PC-3 (cell line): ENCODE data around the gene TMEFF1. TPM values are rescaled to one million over a fixed set of nuclear protein-coding genes. Genes with fewer than 3 reads are reported as not detected.

Experiments
- ATAC-seq: fragments of 200-7000 bp; cut with Tn5 transposase; 2 replicates; pipeline ENCODE4 v1.9.1; 2020; ENCODE audit warnings: mild to moderate bottlenecking, moderate library complexity
- BruUV-seq: library from RNA; stranded (reverse); fragments of 400-500 nt; replicated peaks from 2 replicates; lab custom pipeline; 2021; lab: Mats Ljungman, UMichigan
- CTCF ChIA-PET: fragments of 300-600 bp; sonication (Branson Sonifier 250); formaldehyde crosslinking; loops from one replicate; lab custom pipeline; 2022; ENCODE audit warnings: antibody characterized with exemption; lab: Charles Lee
- POLR2A ChIA-PET: fragments of 300-600 bp; sonication (Branson Sonifier 250); formaldehyde crosslinking; loops from one replicate; lab custom pipeline; 2022; ENCODE audit warnings: antibody characterized with exemption; ENCODE audit not compliant: unreplicated experiment; lab: Charles Lee
- DNase-seq: peaks from one replicate; pipeline ENCODE4 v3.0.0-alpha.2; 2015
- H2AFZ ChIP-seq: fragments of 300-600 bp; sonication (generic); 2 replicates; pipeline ENCODE4 v1.6.0; 2016; ENCODE audit warnings: antibody characterized with exemption, low read length
- H3F3A ChIP-seq: fragments of 300-600 bp; sonication (generic); one replicate; pipeline ENCODE4 v1.6.0; 2017; ENCODE audit warnings: antibody characterized with exemption, low read length, control low read depth, mild to moderate bottlenecking; ENCODE audit not compliant: unreplicated experiment
- H3K27ac ChIP-seq: fragments of 300-600 bp; sonication (generic); 2 replicates; pipeline ENCODE4 v1.5.1; 2016; ENCODE audit warnings: mild to moderate bottlenecking, low read length
- H3K27me3 ChIP-seq: fragments of 300-600 bp; sonication (generic); 2 replicates; pipeline ENCODE4 v1.6.1; 2016; ENCODE audit warnings: low read length, mixed read lengths
- H3K36me3 ChIP-seq: fragments of 300-600 bp; sonication (generic); 2 replicates; pipeline ENCODE4 v1.6.1; 2016; ENCODE audit warnings: low read depth, mixed run types, low read length, mixed read lengths
- H3K4me1 ChIP-seq: fragments of 300-600 bp; sonication (generic); 2 replicates; pipeline ENCODE4 v1.5.1; 2016; ENCODE audit warnings: low read length; ENCODE audit not compliant: insufficient read depth
- H3K4me2 ChIP-seq: fragments of 300-600 bp; sonication (generic); 2 replicates; pipeline ENCODE4 v1.6.0; 2016; ENCODE audit warnings: low read length
- H3K4me3 ChIP-seq: fragments of 300-600 bp; sonication (generic); 2 replicates; pipeline ENCODE4 v1.5.1; 2016; ENCODE audit warnings: mild to moderate bottlenecking, low read length, mixed read lengths
- H3K79me2 ChIP-seq: fragments of 300-600 bp; sonication (generic); 2 replicates; pipeline ENCODE4 v1.6.1; 2017; ENCODE audit warnings: low read length, mixed read lengths
- H3K9ac ChIP-seq: fragments of 300-600 bp; sonication (generic); 2 replicates; pipeline ENCODE4 v1.6.0; 2016; ENCODE audit warnings: mild to moderate bottlenecking, low read length
- H3K9me2 ChIP-seq: fragments of 300-600 bp; sonication (generic); replicated peaks from 2 replicates; pipeline ENCODE4 v1.6.1; 2016; ENCODE audit warnings: mixed run types, low read length, mixed read lengths
- H3K9me3 ChIP-seq: fragments of 300-600 bp; sonication (generic); 2 replicates; pipeline ENCODE4 v1.6.1; 2016; ENCODE audit warnings: low read length, mixed read lengths
- H4K20me1 ChIP-seq: fragments of 300-600 bp; sonication (generic); 2 replicates; pipeline ENCODE4 v1.6.1; 2016; ENCODE audit warnings: low read length, mixed read lengths
- CTCF ChIP-seq: fragments of 300-600 bp; sonication (generic); conservative IDR thresholded peaks from 2 replicates; pipeline ENCODE4 v1.5.1; 2017; ENCODE audit warnings: antibody characterized with exemption, low read depth, mild to moderate bottlenecking, low read length
- EZH2 ChIP-seq: fragments of 300-600 bp; sonication (generic); IDR thresholded peaks from one replicate; pipeline ENCODE4 v1.6.1; 2017; ENCODE audit warnings: antibody characterized with exemption, mild to moderate bottlenecking, low read length; ENCODE audit not compliant: unreplicated experiment
- EZH2phosphoT487 ChIP-seq: fragments of 300-600 bp; sonication (generic); IDR thresholded peaks from 2 replicates; pipeline ENCODE4 v1.6.1; 2018; ENCODE audit warnings: mild to moderate bottlenecking, antibody characterized with exemption, low read length, borderline replicate concordance
- intact Hi-C: fragments of 100-400 bp; cut with micrococcal nuclease; formaldehyde crosslinking; loops from 2 replicates; pipeline ENCODE4 v1.9.0; 2023
- total RNA-seq: library from RNA; depleted of rRNA; stranded (reverse); fragments of >200 nt; gene quantifications from 2 replicates; pipeline ENCODE4 v1.2.3, GENCODE V29; 2014

The TMEFF1 gene
- total RNA-seq, 1 experiment from 2014 or later = not detected

- Histone ChIP-seq H3K9me3 (no peaks in the 10 kb centered on the region), H3F3A (peaks cover 5% of the 10 kb centered on the region), H3K79me2 (peaks cover 90% of the 10 kb centered on the region), H4K20me1 (no peaks in the 10 kb centered on the region), H3K9me2 (no peaks in the 10 kb centered on the region), H3K4me3 (no peak overlapping the region), H3K36me3 (no peaks in the 10 kb centered on the region), H3K27ac (no peak overlapping the region), H3K9ac (no peak overlapping the region), H3K27me3 (no peaks in the 10 kb centered on the region), H3K4me2 (no peak overlapping the region), H3K4me1 (peaks cover 26% of the 10 kb centered on the region), H2AFZ (no peak overlapping the region)
- BruUV-seq = no TSS peak
- no peak for ATAC-seq
- TF ChIP-seq EZH2phosphoT487 (no peak), CTCF (no peak), EZH2 (no peak)
- DNase-seq = no peak
- intact Hi-C loops = no loop called here
- ChIA-PET POLR2A (no interaction called here), CTCF (no interaction called here)
Measured at GRCh38 chr9:100431886-100432285, 41.1 kb upstream of the TMEFF1 start.

- no peaks in the 10 kb centered on the region for H3K9me3 ChIP-seq
- no peaks in the 10 kb centered on the region for H3K27me3 ChIP-seq
- ATAC-seq = no peak
- CTCF ChIA-PET = no interaction called here
- H3K9me2 ChIP-seq = no peaks in the 10 kb centered on the region
- no peak overlapping the region for H2AFZ ChIP-seq
- intact Hi-C loops = no loop called here
- no peak overlapping the region for H3K9ac ChIP-seq
- DNase-seq = no peak
- no TSS peak for BruUV-seq
- peaks cover 5% of the 10 kb centered on the region for H3F3A ChIP-seq
- H3K27ac ChIP-seq = no peak overlapping the region
- no peak overlapping the region for H3K4me2 ChIP-seq
- POLR2A ChIA-PET = no interaction called here
- peaks cover 93% of the 10 kb centered on the region for H3K79me2 ChIP-seq
- H3K4me1 ChIP-seq = peaks cover 26% of the 10 kb centered on the region
- H3K36me3 ChIP-seq = no peaks in the 10 kb centered on the region
- H3K4me3 ChIP-seq = no peak overlapping the region
- no peak for TF ChIP-seq EZH2
- TF ChIP-seq CTCF = no peak
- TF ChIP-seq EZH2phosphoT487 = no peak
- no peaks in the 10 kb centered on the region for H4K20me1 ChIP-seq
Measured at GRCh38 chr9:100432736-100433135, 40.2 kb upstream of the TMEFF1 start.

GRCh38 chr9:100436571-100436970 lies 36.4 kb upstream of the TMEFF1 start:
- ATAC-seq = no peak
- Histone ChIP-seq H3K9me2 (no peaks in the 10 kb centered on the region), H3K4me3 (no peak overlapping the region), H3F3A (no peaks in the 10 kb centered on the region), H3K27ac (no peak overlapping the region), H3K4me1 (no peaks in the 10 kb centered on the region), H3K79me2 (peaks cover 86% of the 10 kb centered on the region), H3K9me3 (no peaks in the 10 kb centered on the region), H2AFZ (no peak overlapping the region), H3K36me3 (no peaks in the 10 kb centered on the region; the same call in 1 of the 2 replicates), H3K27me3 (no peaks in the 10 kb centered on the region), H3K4me2 (no peak overlapping the region), H3K9ac (no peak overlapping the region), H4K20me1 (peaks cover 7% of the 10 kb centered on the region; the same call in 1 of the 2 replicates)
- DNase-seq = no peak
- ChIA-PET POLR2A (interaction anchor here (0.6 kb wide), 1 partner anchor 13 kb away, joined by 9 read pairs; no protein-coding TSS in a partner anchor), CTCF (interaction anchor here (0.6 kb wide), 1 partner anchor 112 kb away, joined by 3 read pairs; no protein-coding TSS in a partner anchor)
- TF ChIP-seq EZH2phosphoT487 (no peak), CTCF (no peak), EZH2 (no peak)
- no TSS peak for BruUV-seq
- intact Hi-C loops = no loop called here
